ENCODE results near the gene CROCC2. TPM values are rescaled to one million over a fixed set of nuclear protein-coding genes. Genes with fewer than 3 reads are reported as not detected.

The CROCC2 gene
- total and polyA plus RNA-seq, 2 experiments from 2014 or later, result not detected

DNA sequence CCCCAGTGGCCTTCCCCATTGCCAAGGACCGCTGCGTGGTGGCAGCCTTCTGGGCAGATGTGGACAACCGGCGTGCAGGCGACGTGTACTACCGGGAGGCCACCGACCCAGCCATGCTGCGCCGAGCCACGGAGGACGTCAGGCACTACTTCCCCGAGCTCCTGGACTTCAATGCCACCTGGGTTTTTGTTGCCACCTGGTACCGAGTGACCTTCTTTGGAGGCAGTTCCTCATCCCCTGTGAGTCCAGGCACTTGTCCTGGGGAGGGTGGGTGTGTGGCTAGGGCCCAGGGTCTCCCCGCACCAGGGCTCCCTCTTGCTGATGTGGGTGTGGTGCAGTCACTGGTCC lies 124.2 kb downstream of the CROCC2 start:
- no peak overlapping the region for H3K27ac ChIP-seq
- no peaks in the 10 kb centered on the region for H3K9me3 ChIP-seq (ENCODE audit: low read depth)
- H3K4me3 ChIP-seq, result no peak overlapping the region
- DNase-seq (ENCODE audit: low read depth in 1 of 2, low spot score in 1 of 2), result no peak
- peaks cover 9% of the 10 kb centered on the region for H3K27me3 ChIP-seq
- TF ChIP-seq, protein P1, sequence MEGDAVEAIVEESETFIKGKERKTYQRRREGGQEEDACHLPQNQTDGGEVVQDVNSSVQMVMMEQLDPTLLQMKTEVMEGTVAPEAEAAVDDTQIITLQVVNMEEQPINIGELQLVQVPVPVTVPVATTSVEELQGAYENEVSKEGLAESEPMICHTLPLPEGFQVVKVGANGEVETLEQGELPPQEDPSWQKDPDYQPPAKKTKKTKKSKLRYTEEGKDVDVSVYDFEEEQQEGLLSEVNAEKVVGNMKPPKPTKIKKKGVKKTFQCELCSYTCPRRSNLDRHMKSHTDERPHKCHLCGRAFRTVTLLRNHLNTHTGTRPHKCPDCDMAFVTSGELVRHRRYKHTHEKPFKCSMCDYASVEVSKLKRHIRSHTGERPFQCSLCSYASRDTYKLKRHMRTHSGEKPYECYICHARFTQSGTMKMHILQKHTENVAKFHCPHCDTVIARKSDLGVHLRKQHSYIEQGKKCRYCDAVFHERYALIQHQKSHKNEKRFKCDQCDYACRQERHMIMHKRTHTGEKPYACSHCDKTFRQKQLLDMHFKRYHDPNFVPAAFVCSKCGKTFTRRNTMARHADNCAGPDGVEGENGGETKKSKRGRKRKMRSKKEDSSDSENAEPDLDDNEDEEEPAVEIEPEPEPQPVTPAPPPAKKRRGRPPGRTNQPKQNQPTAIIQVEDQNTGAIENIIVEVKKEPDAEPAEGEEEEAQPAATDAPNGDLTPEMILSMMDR (IDR thresholded peaks at IDR 0.05; ENCODE audit: low read depth, low read length), result no peak
- H3K4me1 ChIP-seq (ENCODE audit: low read depth), result no peaks in the 10 kb centered on the region
- H3K36me3 ChIP-seq, result no peaks in the 10 kb centered on the region

DNA sequence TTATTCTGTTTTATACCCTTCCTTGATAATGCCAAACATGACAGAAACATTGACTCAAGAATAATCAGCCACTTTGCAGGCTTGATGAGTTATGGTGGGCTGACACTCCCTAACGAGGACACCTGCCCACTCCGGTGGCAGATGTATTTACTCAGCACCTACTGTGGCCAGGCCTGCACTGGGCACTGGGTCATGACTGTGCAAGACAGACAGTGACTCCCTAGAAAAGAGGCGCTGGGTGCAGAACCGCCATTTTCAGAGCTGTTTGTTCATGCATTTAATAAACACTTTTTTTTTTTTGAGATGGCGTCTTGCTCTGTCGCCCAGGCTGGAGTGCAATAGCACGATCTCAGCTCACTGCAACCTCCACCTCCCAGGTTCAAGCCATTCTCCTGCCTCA lies 124.7 kb downstream of the CROCC2 start:
- Histone ChIP-seq H3K4me3 (no peak overlapping the region), H3K27me3 (peaks cover 13% of the 10 kb centered on the region), H3K36me3 (no peaks in the 10 kb centered on the region), H3K9me3 (ENCODE audit: low read depth) (no peaks in the 10 kb centered on the region), H3K4me1 (ENCODE audit: low read depth) (no peaks in the 10 kb centered on the region), H3K27ac (no peak overlapping the region)
- no peak for DNase-seq (ENCODE audit: low read depth in 1 of 2, low spot score in 1 of 2)
- TF ChIP-seq, protein P1 (IDR thresholded peaks at IDR 0.05; ENCODE audit: low read depth, low read length), result no peak

DNA sequence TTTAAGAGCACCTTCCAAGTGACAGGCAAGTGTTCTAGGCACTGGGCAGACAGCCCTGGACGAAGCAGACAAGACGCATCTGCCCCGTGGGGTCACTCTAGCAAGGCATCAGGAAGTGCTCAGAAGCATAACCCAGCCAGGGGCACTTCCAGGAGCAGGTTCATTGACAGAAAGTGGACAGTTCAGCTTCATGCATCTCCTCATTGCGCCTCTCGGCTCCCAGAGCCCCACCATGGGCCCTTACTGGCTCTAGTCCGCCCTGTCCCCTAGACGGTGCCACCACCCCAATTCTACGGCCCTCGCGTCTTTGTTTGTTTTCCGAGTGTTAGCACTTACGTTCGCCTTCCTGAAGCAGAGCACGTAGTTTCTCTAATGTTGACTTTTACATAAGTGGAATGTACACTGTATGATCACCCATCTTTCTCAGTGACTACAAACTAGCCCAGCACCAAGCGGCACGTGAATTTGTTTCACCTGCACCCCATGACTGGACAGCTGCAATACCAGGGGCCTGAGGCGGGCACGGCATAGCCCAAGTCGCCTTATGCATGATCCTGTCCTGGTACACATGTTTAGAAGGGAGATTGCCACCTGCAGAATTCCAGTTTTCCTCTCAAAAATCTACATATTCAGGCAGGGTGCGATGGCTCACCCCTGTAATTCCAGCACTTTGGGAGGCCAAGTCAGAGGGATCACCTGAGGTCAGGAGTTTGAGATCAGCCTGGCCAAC lies 125.5 kb downstream of the CROCC2 start:
- Histone ChIP-seq H3K36me3 (no peaks in the 10 kb centered on the region), H3K4me1 (ENCODE audit: low read depth) (peaks cover 2% of the 10 kb centered on the region), H3K27ac (no peak overlapping the region), H3K9me3 (ENCODE audit: low read depth) (no peaks in the 10 kb centered on the region), H3K4me3 (no peak overlapping the region), H3K27me3 (peaks cover 20% of the 10 kb centered on the region)
- DNase-seq (ENCODE audit: low read depth in 1 of 2, low spot score in 1 of 2), result no peak
- TF ChIP-seq, protein P1 (IDR thresholded peaks at IDR 0.05; ENCODE audit: low read depth, low read length), result no peak

DNA sequence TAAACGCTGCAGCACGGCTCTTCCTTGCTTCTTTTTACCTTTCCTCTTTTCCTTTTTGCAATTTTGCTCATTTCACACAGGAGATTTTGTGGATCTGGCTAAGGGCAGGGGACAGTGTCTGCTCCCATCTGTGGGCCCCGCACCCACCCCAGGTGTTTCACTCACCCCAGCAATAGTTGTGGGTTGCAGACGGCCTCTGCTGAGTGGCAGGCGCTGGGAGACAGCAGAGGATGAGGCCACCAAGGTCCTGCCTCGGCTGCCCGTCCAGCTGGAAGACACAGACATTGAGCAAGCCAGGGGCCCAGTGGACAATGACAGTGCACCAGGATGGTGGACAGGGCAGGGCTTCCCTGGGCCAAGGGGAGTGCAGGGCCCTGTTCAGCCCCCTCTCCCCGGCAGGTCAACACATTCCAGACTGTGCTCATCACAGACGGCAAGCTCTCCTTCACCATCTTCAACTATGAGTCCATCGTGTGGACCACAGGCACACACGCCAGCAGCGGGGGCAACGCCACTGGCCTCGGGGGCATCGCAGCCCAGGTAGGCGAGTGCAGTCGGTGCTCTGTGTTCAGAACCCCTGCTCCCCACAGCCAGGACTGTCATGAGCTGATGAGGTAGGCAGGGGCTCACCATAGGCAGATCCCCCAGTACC lies 127.3 kb downstream of the CROCC2 start:
- no peaks in the 10 kb centered on the region for H3K9me3 ChIP-seq (ENCODE audit: low read depth)
- no peak for DNase-seq (ENCODE audit: low read depth in 1 of 2, low spot score in 1 of 2)

DNA sequence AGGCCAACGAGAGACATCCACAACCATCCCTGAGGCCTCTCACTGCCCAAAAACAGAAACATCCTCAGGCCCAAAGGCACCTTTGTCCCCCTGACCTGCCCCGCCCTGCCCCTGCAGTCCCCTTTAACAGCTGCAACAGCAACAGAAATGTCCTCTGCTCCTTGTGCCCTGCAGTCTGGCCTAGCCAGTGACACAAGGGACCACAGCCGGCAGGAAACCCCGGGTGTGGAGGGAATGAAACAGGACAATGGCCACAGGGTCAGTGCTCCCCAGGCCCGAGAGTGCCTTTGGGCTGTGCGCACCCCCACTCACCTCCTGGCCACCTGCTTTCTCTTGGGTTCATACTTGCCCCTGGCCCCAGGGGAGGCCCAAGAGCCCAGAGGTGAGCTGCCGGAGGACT lies 127.9 kb downstream of the CROCC2 start:
- H3K9me3 ChIP-seq (ENCODE audit: low read depth), result no peaks in the 10 kb centered on the region
- no peaks in the 10 kb centered on the region for H3K36me3 ChIP-seq
- no peak for DNase-seq (ENCODE audit: low read depth in 1 of 2, low spot score in 1 of 2)
- H3K4me1 ChIP-seq (ENCODE audit: low read depth), result peaks cover 8% of the 10 kb centered on the region
- H3K27ac ChIP-seq, result no peak overlapping the region
- TF ChIP-seq, protein P1 (IDR thresholded peaks at IDR 0.05; ENCODE audit: low read depth, low read length), result no peak
- no peak overlapping the region for H3K4me3 ChIP-seq
- peaks cover 42% of the 10 kb centered on the region for H3K27me3 ChIP-seq

More for the DNA sequence above, 127.3 kb downstream of the CROCC2 start:
- TF ChIP-seq, protein P1 (IDR thresholded peaks at IDR 0.05; ENCODE audit: low read depth, low read length), result no peak
- Histone ChIP-seq H3K27ac (no peak overlapping the region), H3K27me3 (peaks cover 37% of the 10 kb centered on the region), H3K4me1 (ENCODE audit: low read depth) (peaks cover 8% of the 10 kb centered on the region), H3K36me3 (no peaks in the 10 kb centered on the region), H3K4me3 (no peak overlapping the region)
